NT2/D1 (cell line): ENCODE results near the gene MACROD1.

Experiments used
- SUZ12 ChIP-seq: IDR thresholded peaks from 2 replicates; pipeline ENCODE4 v1.6.1; 2011; ENCODE audit not compliant: insufficient read length, insufficient read depth; ENCODE audit errors: extremely low read depth
- YY1 ChIP-seq: IDR thresholded peaks from 2 replicates; pipeline ENCODE4 v1.6.1; 2011; ENCODE audit not compliant: insufficient read length, insufficient read depth

DNA sequence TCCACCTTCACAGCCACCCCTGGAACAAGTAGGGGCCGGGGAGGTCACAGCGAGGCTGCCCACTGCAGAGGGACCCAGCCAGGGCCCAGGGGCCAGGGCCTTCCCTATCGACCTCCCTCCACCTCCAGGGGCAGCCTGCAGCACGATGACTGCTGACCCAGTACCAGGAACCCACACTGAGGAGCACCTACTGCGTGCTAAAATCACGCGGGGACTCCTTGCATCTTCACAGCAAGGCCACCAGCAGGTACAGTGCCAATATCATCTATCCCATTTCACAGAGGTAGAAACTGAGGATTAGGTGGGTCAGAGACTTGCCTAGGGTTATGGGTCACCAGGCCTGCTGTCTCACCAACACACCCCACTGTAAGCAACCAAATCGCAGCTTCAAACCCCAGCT lies 14.6 kb downstream of the MACROD1 start:
- TF ChIP-seq YY1 (no peak), SUZ12 (no peak)
